H1 (cell line): Measurements from ENCODE around the gene TSPAN9. TPM values are rescaled to one million over a fixed set of nuclear protein-coding genes. Genes with fewer than 3 reads are reported as not detected.

Source experiments
- CTCF ChIA-PET: fragments of 300-600 bp; sonication (Branson Sonifier 250); formaldehyde crosslinking; loops from one replicate; lab custom pipeline; 2021; ENCODE audit not compliant: partially characterized antibody; lab: Charles Lee
- POLR2A ChIA-PET: fragments of 300-600 bp; sonication (Branson Sonifier 250); formaldehyde crosslinking; loops from one replicate; lab custom pipeline; 2021; ENCODE audit warnings: inconsistent platforms; ENCODE audit not compliant: partially characterized antibody; lab: Charles Lee
- DNase-seq, 2 experiments: peaks; one replicate each; pipeline versions ENCODE4 v3.0.0 to v3.0.0-alpha.2; 2010 to 2022; ENCODE audit warnings: low spot score in 2 of 2, low read depth in 1 of 2, mixed read lengths in 1 of 2
- FAIRE-seq: peaks from 2 replicates; lab custom pipeline; 2011; peaks lifted over from hg19 to GRCh38; lab: Jason Lieb, UNC
- H2AFZ ChIP-seq: 2 replicates; pipeline ENCODE4 v1.8.1; 2012; ENCODE audit warnings: low read length, inconsistent platforms
- H2AK5ac ChIP-seq: 2 replicates; pipeline ENCODE4 v1.6.1; 2013; ENCODE audit warnings: low read depth, low read length
- H2BK120ac ChIP-seq: replicated peaks from 2 replicates; pipeline ENCODE3; 2013; ENCODE audit warnings: low read depth, low read length, inconsistent platforms
- H2BK12ac ChIP-seq: 2 replicates; pipeline ENCODE4 v1.6.1; 2013; ENCODE audit warnings: low read depth, low read length
- H2BK15ac ChIP-seq: 2 replicates; pipeline ENCODE4 v1.6.1; 2013; ENCODE audit warnings: low read length
- H2BK20ac ChIP-seq: 2 replicates; pipeline ENCODE4 v1.6.1; 2013; ENCODE audit warnings: low read length
- H2BK5ac ChIP-seq: 2 replicates; pipeline ENCODE4 v1.6.1; 2013; ENCODE audit warnings: low read depth, low read length
- H3K14ac ChIP-seq: 2 replicates; pipeline ENCODE4 v1.6.1; 2013; ENCODE audit warnings: inconsistent platforms; ENCODE audit not compliant: insufficient read length
- H3K18ac ChIP-seq: 2 replicates; pipeline ENCODE4 v1.6.1; 2013; ENCODE audit warnings: low read length; ENCODE audit errors: extremely low read depth
- H3K23ac ChIP-seq: 2 replicates; pipeline ENCODE4 v1.6.1; 2013; ENCODE audit warnings: inconsistent platforms; ENCODE audit not compliant: insufficient read length
- H3K23me2 ChIP-seq: 2 replicates; pipeline ENCODE4 v1.6.1; 2013; ENCODE audit warnings: low read depth, low read length
- H3K27ac ChIP-seq: 2 replicates; pipeline ENCODE4 v1.6.1; 2011; ENCODE audit warnings: low read depth, low read length, inconsistent platforms
- H3K27me3 ChIP-seq, 4 experiments: replicated peaks in 1 of 4; 1 replicate in 1 of 4; 2 replicates in 3 of 4; pipeline versions ENCODE4 v1.6.1 to v1.8.1; 2011 to 2013; ENCODE audit warnings: low read length in 3 of 4, mild to moderate bottlenecking in 3 of 4, inconsistent platforms in 2 of 4, mixed read lengths in 2 of 4, moderate library complexity in 1 of 4; ENCODE audit not compliant: control insufficient read depth in 3 of 4, insufficient read depth in 3 of 4; ENCODE audit errors: extremely low read depth in 1 of 4
- H3K36me3 ChIP-seq, 4 experiments: 2 replicates each; pipeline versions ENCODE4 v1.6.1 to v1.8.1; 2011 to 2013; ENCODE audit warnings: mild to moderate bottlenecking in 4 of 4, low read length in 3 of 4, moderate library complexity in 2 of 4, control low read depth in 1 of 4, inconsistent platforms in 1 of 4; ENCODE audit not compliant: insufficient read depth in 4 of 4, control insufficient read depth in 2 of 4
- H3K4ac ChIP-seq: replicated peaks from 2 replicates; pipeline ENCODE3; 2013; ENCODE audit warnings: low read length, low read depth, mixed read lengths, inconsistent platforms; ENCODE audit not compliant: insufficient read length
- H3K4me1 ChIP-seq, 4 experiments: replicated peaks in 1 of 4; 1 replicate in 1 of 4; 2 replicates in 3 of 4; pipeline versions ENCODE4 v1.6.1 to v1.8.1; 2011 to 2013; ENCODE audit warnings: low read length in 3 of 4, inconsistent platforms in 2 of 4, mixed read lengths in 1 of 4; ENCODE audit not compliant: insufficient read depth in 4 of 4, control insufficient read depth in 3 of 4
- H3K4me2 ChIP-seq, 2 experiments: 2 replicates each; pipeline versions ENCODE4 v1.6.1 to v1.8.1; 2011 to 2013; ENCODE audit warnings: low read depth in 2 of 2, low read length in 2 of 2, control low read depth in 1 of 2, inconsistent platforms in 1 of 2, mild to moderate bottlenecking in 1 of 2; ENCODE audit not compliant: insufficient read depth in 1 of 2
- H3K4me3 ChIP-seq, 4 experiments: fragments of 200-600, 300-600 bp in 1 of 4; sonication (generic), shearing (Covaris generic), sonication (Bioruptor Twin) in 1 of 4; 2 replicates each; pipeline versions ENCODE4 v1.5.1 to v1.8.1; 2011 to 2016; ENCODE audit warnings: low read length in 4 of 4, low read depth in 3 of 4, control low read depth in 2 of 4, inconsistent platforms in 2 of 4, mild to moderate bottlenecking in 2 of 4, mixed read lengths in 1 of 4, moderate library complexity in 1 of 4; ENCODE audit not compliant: insufficient read depth in 2 of 4; ENCODE audit errors: extremely low read depth in 1 of 4
- H3K56ac ChIP-seq: replicated peaks from 2 replicates; pipeline ENCODE3; 2013; ENCODE audit warnings: low read depth, mild to moderate bottlenecking, mixed read lengths, low read length, inconsistent platforms; ENCODE audit not compliant: insufficient read length
- H3K79me1 ChIP-seq: 2 replicates; pipeline ENCODE4 v1.6.1; 2013; ENCODE audit warnings: low read depth, low read length, control low read depth
- H3K79me2 ChIP-seq, 2 experiments: 2 replicates each; pipeline versions ENCODE4 v1.6.1 to v1.8.1; 2012 to 2013; ENCODE audit warnings: low read length in 2 of 2, mild to moderate bottlenecking in 2 of 2, inconsistent platforms in 1 of 2; ENCODE audit not compliant: insufficient read depth in 2 of 2, control insufficient read depth in 1 of 2
- H3K9ac ChIP-seq, 4 experiments: replicated peaks in 1 of 4; 1 replicate in 1 of 4; 2 replicates in 3 of 4; pipeline versions ENCODE4 v1.6.1 to v1.8.1; 2011 to 2013; ENCODE audit warnings: low read depth in 3 of 4, low read length in 3 of 4, control low read depth in 2 of 4, mild to moderate bottlenecking in 2 of 4, moderate library complexity in 2 of 4, inconsistent platforms in 1 of 4; ENCODE audit errors: extremely low read depth in 1 of 4
- H3K9me3 ChIP-seq, 2 experiments: 2 replicates each; pipeline versions ENCODE4 v1.6.1 to v1.8.1; 2012 to 2013; ENCODE audit warnings: mild to moderate bottlenecking in 2 of 2, moderate library complexity in 2 of 2, control low read depth in 1 of 2, inconsistent platforms in 1 of 2, low read depth in 1 of 2, low read length in 1 of 2, mixed read lengths in 1 of 2; ENCODE audit not compliant: insufficient read depth in 2 of 2
- H4K20me1 ChIP-seq, 2 experiments: replicated peaks in 1 of 2; 2 replicates each; pipeline versions ENCODE3 to v1.8.1; 2011 to 2013; ENCODE audit warnings: inconsistent platforms in 2 of 2, low read length in 2 of 2, mild to moderate bottlenecking in 1 of 2; ENCODE audit not compliant: insufficient read depth in 2 of 2, control insufficient read depth in 1 of 2
- H4K5ac ChIP-seq: 2 replicates; pipeline ENCODE4 v1.6.1; 2013; ENCODE audit warnings: low read length, low read depth, mixed read lengths, inconsistent platforms; ENCODE audit not compliant: insufficient read length
- H4K8ac ChIP-seq: 2 replicates; pipeline ENCODE4 v1.8.0; 2013; ENCODE audit warnings: mild to moderate bottlenecking, moderate library complexity, low read length, inconsistent platforms; ENCODE audit not compliant: insufficient read depth; ENCODE audit errors: extremely low read depth
- H4K91ac ChIP-seq: replicated peaks from 2 replicates; pipeline ENCODE3; 2013; ENCODE audit warnings: low read length, mixed read lengths, inconsistent platforms; ENCODE audit not compliant: insufficient read length
- CHD1 ChIP-seq: IDR thresholded peaks from 2 replicates; pipeline ENCODE4 v1.6.1; 2012; ENCODE audit warnings: low read depth, low read length, improper control_type of control experiment
- EZH2 ChIP-seq: fragments of 200-600 bp; sonication (generic); IDR thresholded peaks from 2 replicates; pipeline ENCODE4 v1.7.1; 2012; ENCODE audit warnings: low read depth, mild to moderate bottlenecking, moderate library complexity, low read length, inconsistent platforms; ENCODE audit not compliant: severe bottlenecking
- HDAC6 ChIP-seq: IDR thresholded peaks from one replicate; pipeline ENCODE4 v1.7.1; 2012; ENCODE audit warnings: low read depth, mild to moderate bottlenecking, inconsistent platforms, low read length, moderate library complexity
- JUND ChIP-seq: IDR thresholded peaks from 2 replicates; pipeline ENCODE4 v1.6.1; 2011; ENCODE audit warnings: mild to moderate bottlenecking, improper control_type of control experiment, low read length
- KDM1A ChIP-seq: fragments of 200-600, 300-600 bp; sonication (generic); IDR thresholded peaks from 2 replicates; pipeline ENCODE4 v1.7.1; 2016; ENCODE audit warnings: mild to moderate bottlenecking, low read length, borderline replicate concordance
- KDM5A ChIP-seq: fragments of 200-600 bp; IDR thresholded peaks from 2 replicates; pipeline ENCODE4 v1.7.1; 2012; ENCODE audit warnings: mild to moderate bottlenecking, low read length, inconsistent platforms, mixed read lengths
- PHF8 ChIP-seq: fragments of 200-600 bp; sonication (generic); conservative IDR thresholded peaks from 2 replicates; pipeline ENCODE4 v1.7.1; 2012; ENCODE audit warnings: low read depth, mild to moderate bottlenecking, inconsistent platforms, low read length, moderate library complexity
- RNF2 ChIP-seq: fragments of 200-900, 300-1000 bp; sonication (generic); IDR thresholded peaks from 2 replicates; pipeline ENCODE4 v1.7.1; 2016; ENCODE audit warnings: borderline replicate concordance, low read depth, mild to moderate bottlenecking, antibody characterized with exemption, low read length; ENCODE audit not compliant: poor library complexity, severe bottlenecking; ENCODE audit errors: missing control alignments
- SAP30 ChIP-seq: fragments of 300-600 bp; sonication (generic); IDR thresholded peaks from 2 replicates; pipeline ENCODE4 v1.7.1; 2012; ENCODE audit warnings: low read length, moderate library complexity, mild to moderate bottlenecking, inconsistent platforms; ENCODE audit not compliant: insufficient read depth, insufficient replicate concordance
- SIX5 ChIP-seq: IDR thresholded peaks from 2 replicates; pipeline ENCODE4 v1.6.1; 2011; ENCODE audit warnings: mild to moderate bottlenecking, low read depth, low read length
- SP2 ChIP-seq: IDR thresholded peaks from 2 replicates; pipeline ENCODE4 v1.6.1; 2012; ENCODE audit warnings: mild to moderate bottlenecking, low read length, inconsistent platforms
- YY1 ChIP-seq: IDR thresholded peaks from 2 replicates; pipeline ENCODE4 v1.6.1; 2011; ENCODE audit warnings: low read depth, mild to moderate bottlenecking, low read length
- WGBS, 2 experiments: shearing (Covaris generic) in 1 of 2; methylation state at CpG; one replicate each; pipeline versions ENCODE4 v1.1.6 to v1.1.7; 2013 to 2015; ENCODE audit warnings: low lambda C conversion rate in 2 of 2, mixed read lengths in 2 of 2, inconsistent platforms in 1 of 2, low coverage in 1 of 2, missing lambda C conversion rate in 1 of 2; ENCODE audit not compliant: insufficient replicate concordance in 2 of 2, insufficient coverage in 1 of 2, insufficient read length in 1 of 2; ENCODE audit errors: extremely low coverage in 1 of 2, missing lambda C conversion rate in 1 of 2; 5-methylcytosine and 5-hydroxymethylcytosine counted together
- polyA plus RNA-seq, 7 experiments: library from polyadenylated mRNA; depleted of rRNA in 3 of 7; stranded (reverse) in 5 of 7; unstranded in 2 of 7; fragments of >200 nt in 5 of 7; fragments of 200-250 nt in 2 of 7; gene quantifications; 1 replicate in 5 of 7; 2 replicates in 1 of 7; 4 replicates in 1 of 7; pipeline versions ENCODE4 v1.2.1 to v1.2.3, GENCODE V29; 2011 to 2013; ENCODE audit warnings: missing spikeins in 2 of 7, mixed read lengths in 2 of 7
- total RNA-seq: library from RNA; stranded (reverse); fragmentation: NEBNext Ultra II Directional; extraction: Animal tissue kit (Norgen Biotek cat#: 25700); gene quantifications from 2 replicates; pipeline ENCODE4 v1.2.1, GENCODE V29; 2021

The TSPAN9 gene
- total and polyA plus RNA-seq, 2 of the 8 experiments (the other 6 are each of a cell fraction or from before 2014, with no cell fraction given), result 11.5 to 29.1 TPM

DNA sequence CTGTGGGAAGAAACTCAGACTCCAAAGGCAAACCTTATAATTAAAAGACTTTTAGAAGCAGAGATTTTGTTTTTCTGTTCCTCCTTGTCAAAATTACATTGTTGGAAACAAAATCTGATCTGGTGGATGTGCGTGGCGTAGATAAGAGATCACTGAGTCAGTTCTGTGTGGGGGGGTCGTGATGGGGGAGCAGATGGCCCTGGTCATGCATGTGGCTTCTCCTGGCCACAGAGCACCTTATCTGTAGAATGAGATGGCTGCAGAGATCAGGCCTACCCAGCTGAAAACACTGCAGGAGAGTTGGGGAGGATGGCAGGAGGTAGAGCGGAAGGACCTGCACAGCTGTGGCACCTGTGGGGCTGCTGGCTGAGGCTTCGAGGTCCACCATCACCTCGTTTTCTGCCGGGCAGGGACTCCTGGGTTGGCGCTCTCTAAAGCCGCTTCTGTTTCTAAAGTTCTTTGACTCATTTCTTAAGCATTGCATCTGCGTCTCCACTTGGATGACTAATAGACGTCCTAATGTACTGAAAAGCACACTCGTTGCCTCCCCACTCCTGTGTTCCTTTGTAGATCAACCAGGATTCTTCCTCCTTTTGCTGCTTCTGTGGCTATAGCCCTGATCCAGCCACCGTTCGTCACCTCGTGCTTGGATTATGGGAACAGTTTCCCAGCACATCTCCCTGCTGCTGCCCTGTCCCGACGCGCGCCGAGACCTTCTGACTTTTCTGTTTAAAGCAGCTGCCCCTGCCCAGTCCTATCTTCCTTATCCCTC lies 93.4 kb downstream of the TSPAN9 start:
- Histone ChIP-seq H3K4me1 (peaks cover 3 to 17% (median 15%) of the 10 kb centered on the region in 4 experiments), H3K4me2 (no peak overlapping the region), H4K20me1 (no peaks in the 10 kb centered on the region), H4K8ac (0 out of 2 replicates have a peak overlapping the region, but pooled peaks have one; percentile 51), H3K4ac (no peak overlapping the region), H3K9me3 (no peaks in the 10 kb centered on the region), H3K4me3 (no peak overlapping the region), H2BK20ac (no peak overlapping the region), H3K23me2 (0 out of 2 replicates have a peak, but pooled peaks cover 3% of the 10 kb centered on the region), H3K79me1 (peaks cover 4% of the 10 kb centered on the region; the same call in 1 of the 2 replicates), H3K14ac (no peak overlapping the region), H3K23ac (no peak overlapping the region), H2BK120ac (no peak overlapping the region), H3K9ac (no peak overlapping the region), H3K27ac (no peak overlapping the region), H3K79me2 (no peaks in the 10 kb centered on the region), H2AK5ac (no peak overlapping the region), H3K27me3 (no peaks in the 10 kb centered on the region), H3K56ac (no peak overlapping the region), H3K36me3 (no peaks in the 10 kb centered on the region), H4K5ac (no peak overlapping the region), H2BK15ac (0 out of 2 replicates have a peak overlapping the region, but pooled peaks have one; percentile 33), H4K91ac (no peak overlapping the region), H2BK12ac (no peak overlapping the region), H2AFZ (no peak overlapping the region), H2BK5ac (no peak overlapping the region), H3K18ac (no peak overlapping the region)
- 86% methylated on average over 20 of the region's 20 CpGs; no CpG with 5 or more reads in 1 of the 2 experiments for WGBS, 2 experiments
- FAIRE-seq, result no peak
- CTCF ChIA-PET, result interaction anchor here (0.7 to 11.4 kb wide), 8 partner anchors 15 to 103 kb away, joined by 3 to 95 read pairs (median 4); no protein-coding TSS in a partner anchor
- no peak for DNase-seq
- POLR2A ChIA-PET, result interaction anchor here (0.6 kb wide), 1 partner anchor 448 kb away, joined by 3 read pairs; no protein-coding TSS in a partner anchor
- no peak for TF ChIP-seq KDM1A
- TF ChIP-seq HDAC6, result no peak
- no peak for TF ChIP-seq EZH2
- TF ChIP-seq RNF2, result no peak
- TF ChIP-seq JUND, result no peak
- no peak for TF ChIP-seq SIX5
- no peak for TF ChIP-seq CHD1
- TF ChIP-seq YY1, result no peak
- no peak for TF ChIP-seq PHF8
- TF ChIP-seq SP2, result no peak
- TF ChIP-seq SAP30, result no peak
- no peak for TF ChIP-seq KDM5A
